HCT116 (cell line): ENCODE measurements around the gene LRRC74B.

Source experiments
- CTCF ChIP-seq, 3 experiments: fragments of 200-600 bp in 1 of 3; sonication (generic) in 1 of 3; IDR thresholded peaks in 2 of 3; conservative IDR thresholded peaks in 1 of 3; 2 replicates each; pipeline ENCODE4 v1.5.1; 2012 to 2017; ENCODE audit warnings: low read depth in 2 of 3, low read length in 2 of 3, antibody characterized with exemption in 1 of 3, borderline replicate concordance in 1 of 3, control low read depth in 1 of 3, mild to moderate bottlenecking in 1 of 3, mixed read lengths in 1 of 3, mixed run types in 1 of 3, moderate library complexity in 1 of 3; ENCODE audit not compliant: insufficient read depth in 1 of 3
- EGR1 ChIP-seq: IDR thresholded peaks from 2 replicates; pipeline ENCODE4 v1.6.1; 2012; ENCODE audit warnings: low read depth
- EZH2 ChIP-seq: fragments of 200-600 bp; sonication (generic); IDR thresholded peaks from 2 replicates; pipeline ENCODE4 v1.6.1; 2017; ENCODE audit warnings: antibody characterized with exemption, mixed run types
- EZH2phosphoT487 ChIP-seq: fragments of 200-600 bp; IDR thresholded peaks from 2 replicates; pipeline ENCODE4 v1.6.1; 2018; ENCODE audit warnings: antibody characterized with exemption, borderline replicate concordance
- FOSL1 ChIP-seq: IDR thresholded peaks from 2 replicates; pipeline ENCODE4 v1.6.1; 2012; ENCODE audit warnings: low read depth
- MAX ChIP-seq: IDR thresholded peaks from 2 replicates; pipeline ENCODE4 v1.6.1; 2012
- POLR2A ChIP-seq: IDR thresholded peaks from 2 replicates; pipeline ENCODE4 v1.7.0; 2011; ENCODE audit warnings: borderline replicate concordance; ENCODE audit not compliant: insufficient read depth, insufficient read length; ENCODE audit errors: extremely low read depth
- POLR2AphosphoS5 ChIP-seq: IDR thresholded peaks from 2 replicates; pipeline ENCODE4 v1.6.1; 2011; ENCODE audit warnings: mild to moderate bottlenecking, low read depth, low read length, moderate library complexity

DNA sequence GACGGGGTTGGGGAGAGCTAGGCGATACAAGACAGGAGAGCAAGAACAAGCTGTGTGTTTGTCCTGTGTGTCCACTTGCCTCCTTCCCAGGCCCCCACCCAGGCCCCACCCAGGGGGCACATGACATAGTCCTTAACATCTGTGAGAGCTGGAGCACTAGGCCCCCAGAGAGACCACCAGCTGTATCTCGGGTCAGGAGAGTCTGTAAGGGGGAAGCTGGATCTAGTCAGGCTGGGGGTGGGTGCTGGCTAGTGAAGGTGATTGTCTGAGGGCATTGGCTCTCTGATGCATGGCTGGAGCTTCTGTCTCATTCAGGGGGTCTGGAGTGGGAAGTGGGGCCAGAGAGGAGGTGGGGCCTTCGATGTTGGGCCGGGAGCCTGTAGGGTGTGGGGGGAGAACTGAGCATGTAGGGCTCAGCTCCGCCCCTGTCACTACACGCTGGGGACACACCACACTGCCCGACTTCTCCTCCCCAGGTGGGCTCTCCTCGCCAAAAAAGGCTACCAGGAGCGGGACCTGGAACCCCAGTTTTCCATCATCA lies 30.2 kb upstream of the LRRC74B start:
- TF ChIP-seq POLR2AphosphoS5 (no peak), CTCF (IDR thresholded peaks at IDR 0.05 in 2 of 3, conservative IDR thresholded peaks at IDR 0.05 in 1 of 3; ENCODE audit: borderline replicate concordance in 1 of 3, insufficient read depth in 1 of 3, low read depth in 2 of 3, low read length in 2 of 3) (no peak), EZH2phosphoT487 (no peak), EGR1 (no peak), MAX (no peak), FOSL1 (no peak), POLR2A (no peak), EZH2 (no peak)
